ENCODE data around the gene SCAMP5. TPM values are rescaled to one million over a fixed set of nuclear protein-coding genes. Genes with fewer than 3 reads are reported as not detected.

Gene SCAMP5
- total and polyA plus RNA-seq, 7 donors: 1.3 to 26.5 (median 3.9) TPM

DNA sequence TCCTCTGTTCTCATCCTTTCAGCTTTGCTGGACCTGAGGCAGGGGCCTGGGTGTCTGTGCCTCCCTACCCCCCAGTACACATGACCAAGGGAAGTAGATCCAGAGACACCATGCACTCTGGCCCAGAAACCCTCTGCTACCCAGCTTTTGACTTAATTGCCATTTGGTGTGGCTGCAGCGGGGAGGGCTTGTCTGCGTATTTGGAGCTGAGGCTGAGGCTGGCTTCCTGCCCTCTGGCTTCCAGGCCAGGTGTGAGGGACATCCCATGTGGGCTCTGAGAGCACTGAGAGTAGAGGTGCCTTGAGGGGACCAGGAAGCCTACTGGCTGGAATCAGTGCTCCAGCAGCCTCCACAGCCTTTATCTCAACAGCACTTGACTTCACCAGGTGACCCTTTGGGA is 54.9 kb downstream of the SCAMP5 start:
- Histone ChIP-seq H3K36me3 (no peaks in the 10 kb centered on the region), H3K9me3 (no peaks in the 10 kb centered on the region), H3K27ac (no peak overlapping the region), H3K4me1 (peaks cover 0 to 47% (median 38%) of the 10 kb centered on the region in 4 donors), H3K27me3 (no peaks in the 10 kb centered on the region), H3K4me3 (no peak overlapping the region)
- intact Hi-C loops (cut with DNase I): no loop called here
- DNase-seq: no peak
- 99 to 100% methylated on average over 2 of the region's 2 CpGs for WGBS, 2 donors
- no peak for TF ChIP-seq POLR2AphosphoS5 (IDR thresholded peaks at IDR 0.05)
- no peak for TF ChIP-seq EP300 (IDR thresholded peaks at IDR 0.05)
- no peak for TF ChIP-seq POLR2A (IDR thresholded peaks at IDR 0.05)
- TF ChIP-seq, protein P1, sequence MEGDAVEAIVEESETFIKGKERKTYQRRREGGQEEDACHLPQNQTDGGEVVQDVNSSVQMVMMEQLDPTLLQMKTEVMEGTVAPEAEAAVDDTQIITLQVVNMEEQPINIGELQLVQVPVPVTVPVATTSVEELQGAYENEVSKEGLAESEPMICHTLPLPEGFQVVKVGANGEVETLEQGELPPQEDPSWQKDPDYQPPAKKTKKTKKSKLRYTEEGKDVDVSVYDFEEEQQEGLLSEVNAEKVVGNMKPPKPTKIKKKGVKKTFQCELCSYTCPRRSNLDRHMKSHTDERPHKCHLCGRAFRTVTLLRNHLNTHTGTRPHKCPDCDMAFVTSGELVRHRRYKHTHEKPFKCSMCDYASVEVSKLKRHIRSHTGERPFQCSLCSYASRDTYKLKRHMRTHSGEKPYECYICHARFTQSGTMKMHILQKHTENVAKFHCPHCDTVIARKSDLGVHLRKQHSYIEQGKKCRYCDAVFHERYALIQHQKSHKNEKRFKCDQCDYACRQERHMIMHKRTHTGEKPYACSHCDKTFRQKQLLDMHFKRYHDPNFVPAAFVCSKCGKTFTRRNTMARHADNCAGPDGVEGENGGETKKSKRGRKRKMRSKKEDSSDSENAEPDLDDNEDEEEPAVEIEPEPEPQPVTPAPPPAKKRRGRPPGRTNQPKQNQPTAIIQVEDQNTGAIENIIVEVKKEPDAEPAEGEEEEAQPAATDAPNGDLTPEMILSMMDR (IDR thresholded peaks at IDR 0.05): no peak

DNA sequence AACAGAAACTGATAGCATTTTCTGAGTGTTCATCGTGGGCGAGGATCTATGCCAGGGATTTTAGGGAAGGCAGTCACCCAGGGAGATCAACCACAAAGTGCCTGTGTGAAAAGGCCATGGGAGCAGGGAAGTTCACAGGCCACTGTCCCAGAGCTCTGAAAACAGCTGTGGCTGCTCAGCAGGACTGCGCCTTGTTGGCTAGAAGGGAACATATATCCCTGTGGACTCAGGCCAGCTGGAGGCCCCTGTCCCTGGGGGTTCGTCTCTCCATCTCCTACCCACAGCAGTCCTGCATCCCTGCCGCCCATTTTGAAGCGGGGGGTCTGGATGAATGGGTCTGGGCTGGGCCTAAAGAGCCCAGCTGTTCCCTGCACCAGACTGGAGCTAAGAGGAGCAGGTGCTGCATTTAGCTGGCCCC is 55.8 kb downstream of the SCAMP5 start:
- no peak overlapping the region for H3K27ac ChIP-seq
- no peak overlapping the region for H3K4me3 ChIP-seq
- H3K9me3 ChIP-seq: no peaks in the 10 kb centered on the region
- intact Hi-C loops (cut with DNase I): no loop called here
- H3K4me1 ChIP-seq: peaks cover 0 to 39% (median 37%) of the 10 kb centered on the region in 4 donors
- WGBS, 2 donors: 79 to 85% methylated on average over 6 of the region's 6 CpGs
- DNase-seq: no peak
- no peaks in the 10 kb centered on the region for H3K36me3 ChIP-seq
- H3K27me3 ChIP-seq: no peaks in the 10 kb centered on the region
- TF ChIP-seq POLR2A (IDR thresholded peaks at IDR 0.05) (no peak), POLR2AphosphoS5 (IDR thresholded peaks at IDR 0.05) (no peak), EP300 (IDR thresholded peaks at IDR 0.05) (no peak)
- TF ChIP-seq, protein P1 (IDR thresholded peaks at IDR 0.05): no peak

DNA sequence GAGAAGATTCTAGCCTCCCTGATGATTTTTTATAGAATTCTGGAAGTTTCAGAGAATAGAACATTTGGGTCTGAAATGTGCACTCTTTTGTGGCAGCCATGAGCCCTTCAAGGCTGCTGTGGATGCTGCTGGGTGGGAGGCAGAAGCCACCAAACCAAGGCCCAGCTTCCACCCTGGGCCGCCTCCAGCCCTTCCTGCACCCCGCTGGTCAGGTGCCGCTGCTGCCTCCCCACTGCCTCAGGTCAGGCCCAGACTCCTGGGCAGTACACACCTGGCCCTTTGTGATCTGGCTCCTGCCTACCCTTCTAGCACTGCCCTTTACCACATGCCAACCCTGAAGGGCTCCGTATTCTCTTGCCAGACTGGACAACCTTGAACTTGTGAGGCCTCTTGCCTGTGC is 56.3 kb downstream of the SCAMP5 start:
- H3K27me3 ChIP-seq: no peaks in the 10 kb centered on the region
- 95 to 96% methylated on average over 4 of the region's 4 CpGs for WGBS, 2 donors
- no peaks in the 10 kb centered on the region for H3K9me3 ChIP-seq
- TF ChIP-seq, protein P1 (IDR thresholded peaks at IDR 0.05): no peak
- no peak for TF ChIP-seq EP300 (IDR thresholded peaks at IDR 0.05)
- no peak for TF ChIP-seq POLR2A (IDR thresholded peaks at IDR 0.05)
- TF ChIP-seq POLR2AphosphoS5 (IDR thresholded peaks at IDR 0.05): no peak
- H3K4me1 ChIP-seq: peaks cover 0 to 33% (median 32%) of the 10 kb centered on the region in 4 donors
- no peak overlapping the region for H3K4me3 ChIP-seq
- no peak overlapping the region for H3K27ac ChIP-seq
- intact Hi-C loops (cut with DNase I): no loop called here
- no peak for DNase-seq
- H3K36me3 ChIP-seq: no peaks in the 10 kb centered on the region

DNA sequence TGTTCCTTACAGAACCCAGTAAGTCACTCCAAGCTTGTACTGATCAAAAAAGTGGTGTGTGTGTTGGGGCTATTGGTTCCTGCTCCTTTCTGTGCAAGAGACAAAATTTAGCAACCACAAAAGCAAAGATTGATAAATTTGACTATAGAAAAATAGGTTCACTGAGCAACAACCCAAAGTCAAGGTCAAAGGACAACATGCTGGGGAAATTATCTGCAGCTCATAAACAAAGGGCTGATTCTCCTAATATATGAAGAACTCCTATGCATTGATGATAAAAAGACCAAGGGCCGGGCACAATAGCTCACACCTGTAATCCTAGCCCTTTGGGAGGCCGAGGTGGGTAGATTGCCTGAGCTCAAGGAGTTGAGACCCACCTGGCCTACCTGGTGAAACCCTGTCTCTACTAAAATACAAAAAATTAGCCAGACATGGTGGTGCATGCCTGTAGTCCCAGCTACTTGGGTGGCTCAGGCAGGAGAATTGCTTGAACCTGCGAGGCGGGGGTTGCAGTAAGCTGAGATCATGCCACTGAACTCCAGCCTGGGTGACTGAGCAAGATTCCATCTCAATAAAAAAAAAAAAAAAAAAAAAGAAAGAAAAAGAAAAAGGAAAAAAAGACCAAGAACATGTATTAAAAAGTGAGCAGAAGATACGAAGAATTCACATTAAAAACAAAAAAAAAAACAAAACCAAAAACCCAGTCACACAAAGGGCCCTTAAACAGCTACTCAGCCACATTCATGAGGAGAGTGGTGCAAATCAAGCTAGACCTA is 57.8 kb downstream of the SCAMP5 start:
- no peaks in the 10 kb centered on the region for H3K36me3 ChIP-seq
- TF ChIP-seq POLR2AphosphoS5 (IDR thresholded peaks at IDR 0.05): no peak
- no peak for TF ChIP-seq EP300 (IDR thresholded peaks at IDR 0.05)
- TF ChIP-seq POLR2A (IDR thresholded peaks at IDR 0.05): no peak
- TF ChIP-seq, protein P1 (IDR thresholded peaks at IDR 0.05): no peak
- WGBS, 2 donors: 88 to 94% methylated on average over 5 of the region's 5 CpGs
- intact Hi-C loops (cut with DNase I): no loop called here
- no peaks in the 10 kb centered on the region for H3K27me3 ChIP-seq
- H3K9me3 ChIP-seq: no peaks in the 10 kb centered on the region
- no peak overlapping the region for H3K4me3 ChIP-seq
- peaks cover 0 to 20% (median 19%) of the 10 kb centered on the region in 4 donors for H3K4me1 ChIP-seq
- DNase-seq: peak; percentile 24
- H3K27ac ChIP-seq: no peak overlapping the region
